Esophagus muscularis mucosa (tissue), 4 donors: Measurements from ENCODE around the gene AEBP2. TPM values are rescaled to one million over a fixed set of nuclear protein-coding genes. Genes with fewer than 3 reads are reported as not detected.
"Not testable (repeated sequence)": the region's sequence is repeated elsewhere in the genome, so short reads cannot be mapped to it uniquely, and the experiment has no call there.

Experiments used
- DNase-seq: peaks from one replicate; pipeline ENCODE4 v3.0.0-alpha.2; 2017; ENCODE audit errors: extremely low spot score
- H3K27ac ChIP-seq, 4 donors: fragments of 200-600 bp; sonication (generic); replicated peaks in 1 of 4; 1 replicate in 3 of 4; 2 replicates in 1 of 4; pipeline ENCODE4 v1.5.1; 2016 to 2019; ENCODE audit warnings: mild to moderate bottlenecking in 1 of 4
- H3K27me3 ChIP-seq, 4 donors: fragments of 200-600 bp; sonication (generic); one replicate each; pipeline versions ENCODE4 v1.5.1 to v1.6.0; 2016 to 2019
- H3K36me3 ChIP-seq, 4 donors: fragments of 200-600 bp; sonication (generic); one replicate each; pipeline ENCODE4 v1.5.1; 2016 to 2019
- H3K4me1 ChIP-seq, 4 donors: fragments of 200-600 bp; sonication (generic); one replicate each; pipeline ENCODE4 v1.5.1; 2016 to 2019
- H3K4me3 ChIP-seq, 4 donors: fragments of 200-600 bp; sonication (generic); 1 replicate in 2 of 4; 2 replicates in 2 of 4; pipeline ENCODE4 v1.5.1; 2016 to 2019; ENCODE audit warnings: mild to moderate bottlenecking in 4 of 4, moderate library complexity in 1 of 4
- H3K9me3 ChIP-seq, 4 donors: fragments of 200-600 bp; sonication (generic); 1 replicate in 3 of 4; 2 replicates in 1 of 4; pipeline ENCODE4 v1.5.1; 2016 to 2019
- EP300 ChIP-seq: sonication (generic); formaldehyde crosslinking; IDR thresholded peaks from one replicate; pipeline ENCODE4 v1.6.1; 2017; ENCODE audit warnings: antibody characterized with exemption
- POLR2A ChIP-seq: fragments of 450-650 bp; IDR thresholded peaks from one replicate; pipeline ENCODE4 v1.6.1; 2017; ENCODE audit warnings: antibody characterized with exemption, moderate library complexity, mild to moderate bottlenecking, low read depth
- POLR2AphosphoS5 ChIP-seq, 2 donors: sonication (generic); formaldehyde crosslinking; IDR thresholded peaks; one replicate each; pipeline ENCODE4 v1.6.1; 2017; ENCODE audit warnings: antibody characterized with exemption in 2 of 2
- WGBS: methylation state at CpG from one replicate; pipeline ENCODE4 v1.1.5; 2018; 5-methylcytosine and 5-hydroxymethylcytosine counted together
- intact Hi-C: fragments of 100-400 bp; cut with DNase I; formaldehyde crosslinking; loops from one replicate; pipeline ENCODE4 v1.15.1; 2023
- total RNA-seq, 4 donors: library from RNA; depleted of rRNA; stranded (reverse); fragments of >200 nt; gene quantifications; one replicate each; pipeline versions ENCODE4 v1.1.0 to v1.2.1, GENCODE V29; 2016
- TF ChIP-seq, protein P1 (sequence below), 3 experiments: fragments of 200-600 bp in 2 of 3; fragments of 450-650 bp in 1 of 3; sonication (generic) in 2 of 3; IDR thresholded peaks; one replicate each; pipeline ENCODE4 v1.5.1; 2017 to 2019; ENCODE audit warnings: antibody characterized with exemption in 3 of 3, mild to moderate bottlenecking in 2 of 3, moderate library complexity in 1 of 3

Gene AEBP2
- total RNA-seq, 4 donors from 2014 or later = 31.8 to 48.9 (median 37.1) TPM

DNA sequence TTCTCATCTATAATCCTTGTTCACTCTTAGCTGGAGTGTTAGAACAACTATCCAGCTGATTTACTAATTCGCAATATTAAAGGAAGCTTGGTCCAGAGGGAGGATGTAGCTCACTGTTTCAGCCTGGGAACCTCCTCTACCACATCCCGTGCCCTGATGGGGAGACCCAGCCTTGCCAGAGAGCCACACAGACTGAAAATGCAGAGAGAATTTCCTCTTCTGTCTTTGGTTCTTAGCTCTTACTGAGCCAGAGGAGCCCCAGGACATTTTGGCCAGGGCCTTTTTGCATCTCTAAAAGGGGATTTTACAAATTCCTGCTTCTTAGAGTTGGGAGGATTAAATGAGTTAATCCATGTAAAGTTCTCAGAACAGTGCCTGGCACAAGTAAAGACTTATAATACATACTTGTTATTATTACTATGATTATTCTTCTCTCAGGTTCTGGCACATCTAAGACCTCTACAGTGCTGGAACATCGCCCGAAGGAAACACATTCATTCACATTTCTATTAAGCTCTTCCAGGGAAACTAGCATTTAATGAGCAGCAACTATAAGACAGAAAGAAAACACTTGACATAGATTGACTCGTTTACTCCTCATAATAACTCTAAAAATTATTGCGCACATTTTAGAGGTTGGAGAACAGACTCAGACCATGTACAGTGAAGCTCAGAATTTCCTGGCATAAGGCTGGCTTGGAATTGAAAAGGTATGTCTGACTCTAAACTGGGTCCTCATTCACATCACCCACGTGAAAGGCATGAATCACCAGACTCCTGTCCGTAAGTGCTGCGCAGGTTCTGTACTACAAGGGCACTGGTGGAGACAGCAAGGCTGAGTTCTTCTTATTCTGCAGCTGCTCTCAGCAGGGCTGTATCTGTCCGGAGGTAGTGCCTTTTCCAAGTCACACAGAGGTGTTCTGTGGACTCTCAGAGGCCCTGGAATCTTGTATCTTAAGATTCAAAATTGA lies 27.8 kb upstream of the AEBP2 start:
- peaks cover 21 to 45% (median 43%) of the 10 kb centered on the region in 4 donors for H3K4me1 ChIP-seq
- intact Hi-C loops = no loop called here

DNA sequence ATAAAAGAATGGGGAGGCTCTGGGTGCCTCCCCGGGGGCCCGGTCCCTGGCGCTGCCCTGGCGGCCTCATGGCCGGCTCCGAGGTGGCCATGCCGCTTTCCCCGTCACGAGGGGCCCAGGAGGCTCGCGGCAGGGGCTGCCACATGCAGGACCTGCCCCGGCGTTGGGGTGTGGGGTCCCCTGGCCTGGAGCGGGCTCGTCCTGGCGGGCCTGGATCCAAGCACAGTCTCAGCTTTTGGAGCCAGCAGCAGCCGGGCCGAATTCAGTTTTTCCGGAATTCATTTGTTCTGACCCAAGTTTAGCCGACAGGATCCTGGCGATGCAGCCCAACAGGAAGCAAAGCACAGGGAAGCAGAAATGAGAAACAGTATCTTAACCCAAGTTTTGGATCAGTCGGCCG lies 26.4 kb upstream of the AEBP2 start:
- intact Hi-C loops = no loop called here
- DNase-seq = no peak
- 47% methylated on average over 23 of the region's 23 CpGs for WGBS
- Histone ChIP-seq H3K27me3 (no peaks in the 10 kb centered on the region), H3K27ac (peak overlapping the region; percentile 68 to 78 (median 72)), H3K9me3 (no peaks in the 10 kb centered on the region), H3K36me3 (no peaks in the 10 kb centered on the region), H3K4me3 (peak overlapping the region; percentile 37 to 49 (median 43)), H3K4me1 (peaks cover 21 to 45% (median 43%) of the 10 kb centered on the region in 4 donors)
- TF ChIP-seq POLR2AphosphoS5 (IDR thresholded peaks at IDR 0.05) = no peak
- no peak for TF ChIP-seq EP300
- TF ChIP-seq, protein P1, sequence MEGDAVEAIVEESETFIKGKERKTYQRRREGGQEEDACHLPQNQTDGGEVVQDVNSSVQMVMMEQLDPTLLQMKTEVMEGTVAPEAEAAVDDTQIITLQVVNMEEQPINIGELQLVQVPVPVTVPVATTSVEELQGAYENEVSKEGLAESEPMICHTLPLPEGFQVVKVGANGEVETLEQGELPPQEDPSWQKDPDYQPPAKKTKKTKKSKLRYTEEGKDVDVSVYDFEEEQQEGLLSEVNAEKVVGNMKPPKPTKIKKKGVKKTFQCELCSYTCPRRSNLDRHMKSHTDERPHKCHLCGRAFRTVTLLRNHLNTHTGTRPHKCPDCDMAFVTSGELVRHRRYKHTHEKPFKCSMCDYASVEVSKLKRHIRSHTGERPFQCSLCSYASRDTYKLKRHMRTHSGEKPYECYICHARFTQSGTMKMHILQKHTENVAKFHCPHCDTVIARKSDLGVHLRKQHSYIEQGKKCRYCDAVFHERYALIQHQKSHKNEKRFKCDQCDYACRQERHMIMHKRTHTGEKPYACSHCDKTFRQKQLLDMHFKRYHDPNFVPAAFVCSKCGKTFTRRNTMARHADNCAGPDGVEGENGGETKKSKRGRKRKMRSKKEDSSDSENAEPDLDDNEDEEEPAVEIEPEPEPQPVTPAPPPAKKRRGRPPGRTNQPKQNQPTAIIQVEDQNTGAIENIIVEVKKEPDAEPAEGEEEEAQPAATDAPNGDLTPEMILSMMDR (IDR thresholded peaks at IDR 0.05) = no peak
- no peak for TF ChIP-seq POLR2A

More for the DNA sequence above, 27.8 kb upstream of the AEBP2 start:
- no peaks in the 10 kb centered on the region for H3K27me3 ChIP-seq
- no peaks in the 10 kb centered on the region for H3K36me3 ChIP-seq
- TF ChIP-seq POLR2AphosphoS5 (IDR thresholded peaks at IDR 0.05) = peak; percentile 71 to 72
- TF ChIP-seq, protein P1 (IDR thresholded peaks at IDR 0.05) = no peak
- H3K27ac ChIP-seq = peak overlapping the region; percentile 68 to 78 (median 72)
- WGBS = 52% methylated on average over 10 of the region's 10 CpGs
- H3K4me3 ChIP-seq = no peak overlapping the region
- no peaks in the 10 kb centered on the region for H3K9me3 ChIP-seq
- DNase-seq = no peak

DNA sequence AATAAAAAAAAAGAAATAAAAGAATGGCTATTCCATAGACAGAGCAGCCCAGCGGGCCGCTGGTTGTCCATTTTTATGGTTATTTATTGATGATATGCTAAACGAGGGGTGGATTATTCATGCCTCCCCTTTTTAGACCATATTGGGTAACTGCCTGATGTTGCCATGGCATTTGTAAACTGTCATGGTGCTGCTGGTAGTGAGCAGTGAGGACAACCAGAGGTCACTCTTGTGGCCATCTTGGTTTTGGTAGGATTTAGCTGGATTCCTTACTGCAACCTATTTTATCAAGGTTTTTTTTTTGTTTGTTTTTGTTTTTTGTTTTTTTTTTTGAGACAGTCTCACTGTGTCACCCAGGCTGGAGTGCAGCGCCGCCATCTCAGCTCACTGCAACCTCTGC lies 25.7 kb upstream of the AEBP2 start:
- DNase-seq, H3K9me3 ChIP-seq, H3K36me3 ChIP-seq, intact Hi-C loops, H3K4me3 ChIP-seq, H3K27me3 ChIP-seq: not testable (repeated sequence)
- Histone ChIP-seq H3K27ac (peak overlapping the region in 2 of 4 donors; percentile 68 to 78), H3K4me1 (peaks cover 21 to 45% (median 43%) of the 10 kb centered on the region in 4 donors)
- WGBS = 96% methylated on average over 5 of the region's 5 CpGs

DNA sequence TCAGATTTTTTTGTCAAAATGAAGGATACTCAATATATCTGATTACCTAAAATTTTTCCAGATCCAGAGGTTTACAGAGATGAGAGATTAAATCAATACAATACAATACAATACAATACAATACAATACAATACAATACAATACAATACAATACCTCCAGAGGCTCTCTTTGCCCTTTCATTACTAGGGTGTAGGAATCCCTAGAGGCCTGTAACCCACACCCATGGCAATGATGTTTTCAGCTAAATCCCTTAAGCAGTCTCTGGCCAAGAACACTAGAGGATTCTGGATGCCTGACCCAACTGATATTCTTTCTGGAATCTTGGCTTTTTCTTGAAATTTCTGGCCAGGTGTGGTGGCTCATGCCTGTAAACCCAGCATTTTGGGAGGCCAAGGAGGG lies 23.7 kb upstream of the AEBP2 start:
- H3K4me1 ChIP-seq = peaks cover 10 to 32% (median 29%) of the 10 kb centered on the region in 4 donors
- H3K27ac ChIP-seq = no peak overlapping the region
- no peak for DNase-seq
- H3K36me3 ChIP-seq = no peaks in the 10 kb centered on the region
- no peaks in the 10 kb centered on the region for H3K9me3 ChIP-seq
- no peak overlapping the region for H3K4me3 ChIP-seq
- intact Hi-C loops = no loop called here
- TF ChIP-seq, protein P1 (IDR thresholded peaks at IDR 0.05) = no peak
- TF ChIP-seq POLR2AphosphoS5 (IDR thresholded peaks at IDR 0.05) (no peak), EP300 (no peak), POLR2A (no peak)
- no peaks in the 10 kb centered on the region for H3K27me3 ChIP-seq

DNA sequence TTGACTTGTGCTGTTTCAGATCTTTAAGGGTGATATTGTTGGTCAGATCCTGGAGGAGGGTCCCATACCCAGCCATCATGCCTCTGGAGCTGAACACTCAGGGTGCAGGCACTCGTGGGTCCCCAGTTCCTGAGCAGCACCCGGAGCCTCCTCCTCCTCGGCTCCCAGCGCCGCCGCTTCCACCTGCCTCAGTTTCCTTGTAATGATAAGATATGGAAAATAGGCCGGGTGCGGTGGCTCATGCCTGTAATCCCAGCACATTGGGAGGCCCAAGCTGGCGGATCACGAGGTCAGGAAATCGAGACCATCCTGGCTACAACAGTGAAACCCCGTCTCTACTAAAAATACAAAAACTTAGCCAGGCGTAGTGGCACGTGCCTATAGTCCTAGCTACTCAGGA lies 20.2 kb upstream of the AEBP2 start:
- intact Hi-C loops = no loop called here
- Histone ChIP-seq H3K27ac (no peak overlapping the region), H3K4me3 (no peak overlapping the region), H3K9me3 (no peaks in the 10 kb centered on the region), H3K4me1 (no peaks in the 10 kb centered on the region), H3K27me3 (no peaks in the 10 kb centered on the region), H3K36me3 (no peaks in the 10 kb centered on the region)
- DNase-seq = no peak
- 98% methylated on average over 13 of the region's 14 CpGs for WGBS
- TF ChIP-seq POLR2AphosphoS5 (IDR thresholded peaks at IDR 0.05) (no peak), EP300 (no peak), POLR2A (no peak)
- TF ChIP-seq, protein P1 (IDR thresholded peaks at IDR 0.05) = no peak
